ENCODE measurements around the gene CREM.

DNA sequence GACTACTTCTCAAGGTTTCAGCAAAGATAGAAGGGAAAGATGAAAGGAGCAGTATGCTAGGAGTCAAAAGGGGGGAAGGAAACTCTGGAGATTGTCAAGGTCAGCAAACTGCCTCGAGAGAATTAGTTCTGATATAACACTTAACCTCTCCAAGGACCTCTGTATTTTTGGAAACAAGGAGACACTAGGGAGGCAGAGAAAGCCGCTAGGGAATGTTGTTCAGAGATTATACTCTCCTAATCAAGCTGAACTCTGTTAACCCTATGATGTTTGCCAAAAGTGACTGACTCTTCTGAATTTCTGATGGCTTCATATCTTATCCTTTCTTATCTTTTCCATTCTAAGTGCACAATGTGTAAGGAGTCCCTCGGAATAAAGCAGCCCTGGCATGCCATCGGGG, 27.1 kb downstream of the CREM start:
- TF ChIP-seq, protein P1, sequence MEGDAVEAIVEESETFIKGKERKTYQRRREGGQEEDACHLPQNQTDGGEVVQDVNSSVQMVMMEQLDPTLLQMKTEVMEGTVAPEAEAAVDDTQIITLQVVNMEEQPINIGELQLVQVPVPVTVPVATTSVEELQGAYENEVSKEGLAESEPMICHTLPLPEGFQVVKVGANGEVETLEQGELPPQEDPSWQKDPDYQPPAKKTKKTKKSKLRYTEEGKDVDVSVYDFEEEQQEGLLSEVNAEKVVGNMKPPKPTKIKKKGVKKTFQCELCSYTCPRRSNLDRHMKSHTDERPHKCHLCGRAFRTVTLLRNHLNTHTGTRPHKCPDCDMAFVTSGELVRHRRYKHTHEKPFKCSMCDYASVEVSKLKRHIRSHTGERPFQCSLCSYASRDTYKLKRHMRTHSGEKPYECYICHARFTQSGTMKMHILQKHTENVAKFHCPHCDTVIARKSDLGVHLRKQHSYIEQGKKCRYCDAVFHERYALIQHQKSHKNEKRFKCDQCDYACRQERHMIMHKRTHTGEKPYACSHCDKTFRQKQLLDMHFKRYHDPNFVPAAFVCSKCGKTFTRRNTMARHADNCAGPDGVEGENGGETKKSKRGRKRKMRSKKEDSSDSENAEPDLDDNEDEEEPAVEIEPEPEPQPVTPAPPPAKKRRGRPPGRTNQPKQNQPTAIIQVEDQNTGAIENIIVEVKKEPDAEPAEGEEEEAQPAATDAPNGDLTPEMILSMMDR (IDR thresholded peaks at IDR 0.05; ENCODE audit: insufficient read depth, low read length, poor library complexity, severe bottlenecking), result no peak
- TF ChIP-seq EZH2phosphoT487 (conservative IDR thresholded peaks at IDR 0.05; ENCODE audit: low read length), result no peak
